ENCODE measurements around the gene CPEB1. TPM values are rescaled to one million over a fixed set of nuclear protein-coding genes. Genes with fewer than 3 reads are reported as not detected.

CPEB1 gene
- total RNA-seq, 1 experiment from 2014 or later = 1.0 TPM

- no peak overlapping the region for H2AFZ ChIP-seq (ENCODE audit: low read length)
Observed at GRCh38 chr15:82679626-82680199, 32.5 kb upstream of the CPEB1 start.

More at GRCh38 chr15:82679626-82680199, 32.5 kb upstream of the CPEB1 start:
- WGBS (ENCODE audit: extremely low coverage, insufficient read length, low lambda C conversion rate) = no CpG with 5 or more reads among the region's 19 CpGs
- peaks cover 19% of the 10 kb centered on the region for H3K27me3 Mint-ChIP-seq (ENCODE audit: low read depth)
- H2BK12ac ChIP-seq (ENCODE audit: insufficient read length, low read depth, low read length) = no peak overlapping the region
- H3K27me3 ChIP-seq (ENCODE audit: insufficient read depth, low read length) = no peaks in the 10 kb centered on the region
- no peaks in the 10 kb centered on the region for H3K79me1 ChIP-seq (ENCODE audit: insufficient read depth, low read depth, low read length, poor library complexity, severe bottlenecking)
- peaks cover 14 to 18% of the 10 kb centered on the region in 2 experiments for H3K4me1 Mint-ChIP-seq
- no peak overlapping the region for H2BK15ac ChIP-seq (ENCODE audit: low read depth, low read length)
- no peaks in the 10 kb centered on the region for H3K36me3 Mint-ChIP-seq (ENCODE audit: insufficient read depth in 1 of 3, low read depth in 3 of 3)
- H4K20me1 ChIP-seq (ENCODE audit: control insufficient read depth, insufficient read depth, insufficient read length) = no peaks in the 10 kb centered on the region
- H2AK5ac ChIP-seq (ENCODE audit: insufficient read length, low read length) = no peak overlapping the region
- H2BK20ac ChIP-seq (ENCODE audit: low read depth, low read length, poor library complexity, severe bottlenecking) = no peak overlapping the region
- H3K14ac ChIP-seq (ENCODE audit: insufficient read depth, low read length) = no peak overlapping the region
- H3T11ph ChIP-seq (ENCODE audit: low read length) = no peak overlapping the region
- H3K27ac Mint-ChIP-seq = no peak overlapping the region; a peak in 2 of 7 replicates
- peaks cover 15% of the 10 kb centered on the region for H3K23me2 ChIP-seq (ENCODE audit: insufficient read length, low read depth, low read length, poor library complexity, severe bottlenecking)
- H3K18ac ChIP-seq (ENCODE audit: insufficient read length, low read depth, low read length) = peak overlapping the region; percentile 49
- no peak overlapping the region for H3K56ac ChIP-seq (ENCODE audit: insufficient read length, low read depth, low read length)
- peak overlapping the region; percentile 88 to 90 for H3K4me3 Mint-ChIP-seq
- no peak overlapping the region for H4K8ac ChIP-seq (replicated peaks; ENCODE audit: insufficient read length, low read depth, low read length)
- H3K27ac ChIP-seq (ENCODE audit: insufficient read length, low read depth, low read length) = no peak overlapping the region
- DNase-seq = no peak
- no peak overlapping the region for H2BK120ac ChIP-seq (ENCODE audit: low read depth, low read length, poor library complexity, severe bottlenecking)
- no peaks in the 10 kb centered on the region for H3K4me1 ChIP-seq (ENCODE audit: insufficient read depth, low read length)
- peak overlapping the region; percentile 52 for H3K4me2 ChIP-seq (ENCODE audit: insufficient read depth, insufficient read length, low read length)
- TF ChIP-seq, protein P1, sequence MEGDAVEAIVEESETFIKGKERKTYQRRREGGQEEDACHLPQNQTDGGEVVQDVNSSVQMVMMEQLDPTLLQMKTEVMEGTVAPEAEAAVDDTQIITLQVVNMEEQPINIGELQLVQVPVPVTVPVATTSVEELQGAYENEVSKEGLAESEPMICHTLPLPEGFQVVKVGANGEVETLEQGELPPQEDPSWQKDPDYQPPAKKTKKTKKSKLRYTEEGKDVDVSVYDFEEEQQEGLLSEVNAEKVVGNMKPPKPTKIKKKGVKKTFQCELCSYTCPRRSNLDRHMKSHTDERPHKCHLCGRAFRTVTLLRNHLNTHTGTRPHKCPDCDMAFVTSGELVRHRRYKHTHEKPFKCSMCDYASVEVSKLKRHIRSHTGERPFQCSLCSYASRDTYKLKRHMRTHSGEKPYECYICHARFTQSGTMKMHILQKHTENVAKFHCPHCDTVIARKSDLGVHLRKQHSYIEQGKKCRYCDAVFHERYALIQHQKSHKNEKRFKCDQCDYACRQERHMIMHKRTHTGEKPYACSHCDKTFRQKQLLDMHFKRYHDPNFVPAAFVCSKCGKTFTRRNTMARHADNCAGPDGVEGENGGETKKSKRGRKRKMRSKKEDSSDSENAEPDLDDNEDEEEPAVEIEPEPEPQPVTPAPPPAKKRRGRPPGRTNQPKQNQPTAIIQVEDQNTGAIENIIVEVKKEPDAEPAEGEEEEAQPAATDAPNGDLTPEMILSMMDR (conservative IDR thresholded peaks at IDR 0.05) = no peak
- no peaks in the 10 kb centered on the region for H3K79me2 ChIP-seq (ENCODE audit: insufficient read depth, low read length)
- no peak overlapping the region for H3K23ac ChIP-seq (ENCODE audit: insufficient read length, low read depth, low read length)
- no peaks in the 10 kb centered on the region for H3K9me3 Mint-ChIP-seq
- no peak overlapping the region for H3K9ac ChIP-seq (ENCODE audit: extremely low read depth, insufficient read length, low read length)
- no peaks in the 10 kb centered on the region for H3K9me3 ChIP-seq (ENCODE audit: control insufficient read depth, low read depth, low read length)
- no peak overlapping the region for H4K5ac ChIP-seq (ENCODE audit: insufficient read length, low read depth, low read length)
- H2BK5ac ChIP-seq (ENCODE audit: insufficient read length, low read length) = no peak overlapping the region
- H4K91ac ChIP-seq (ENCODE audit: insufficient read length, low read depth, low read length) = no peak overlapping the region
- no peak overlapping the region for H3K4ac ChIP-seq (ENCODE audit: low read depth, low read length)

All from H9 (cell line).